HepG2 (cell line): Measurements from ENCODE around the gene ABHD12. TPM values are rescaled to one million over a fixed set of nuclear protein-coding genes. Genes with fewer than 3 reads are reported as not detected.

ENCODE experiments used
- ATAC-seq: fragments of 200-7000 bp; cut with Tn5 transposase; 3 replicates; pipeline ENCODE4 v1.9.1; 2020; ENCODE audit warnings: mild to moderate bottlenecking, moderate library complexity
- BruUV-seq: library from RNA; stranded (reverse); fragments of 400-500 nt; replicated peaks from 2 replicates; lab custom pipeline; 2021; lab: Mats Ljungman, UMichigan
- CTCF ChIA-PET: fragments of 300-600 bp; formaldehyde crosslinking; extraction: SDS; loops from one replicate; lab custom pipeline; 2021; ENCODE audit warnings: low total read pairs, inconsistent platforms, low intra/inter-chr PET ratio; lab: Yijun Ruan, JAX
- POLR2A ChIA-PET: fragments of 350-600 bp; sonication (Branson Sonifier 250); formaldehyde crosslinking; loops from one replicate; lab custom pipeline; 2020; ENCODE audit warnings: antibody characterized with exemption, inconsistent platforms; lab: Yijun Ruan, JAX
- DNase-seq: peaks from one replicate; pipeline ENCODE4 v3.0.0-alpha.2; 2015; ENCODE audit warnings: low spot score
- FAIRE-seq: peaks from 3 replicates; lab custom pipeline; 2011; peaks lifted over from hg19 to GRCh38; lab: Jason Lieb, UNC
- H2AFZ ChIP-seq: one replicate; pipeline ENCODE4 v1.6.1; 2011; ENCODE audit warnings: low read length, inconsistent platforms
- H3K27ac ChIP-seq: fragments of 300-600 bp; 3 replicates; pipeline ENCODE4 v1.8.0; 2011; ENCODE audit warnings: mixed run types, mild to moderate bottlenecking, mixed read lengths, low read length, inconsistent platforms; ENCODE audit not compliant: insufficient read depth; ENCODE audit errors: extremely low read length
- H3K27me3 ChIP-seq, 2 experiments: fragments of 200-600 bp in 1 of 2; 2 replicates in 1 of 2; 3 replicates in 1 of 2; pipeline versions ENCODE4 v1.6.0 to v1.8.0; 2011; ENCODE audit warnings: low read length in 2 of 2, mild to moderate bottlenecking in 2 of 2, moderate library complexity in 2 of 2, inconsistent platforms in 1 of 2; ENCODE audit not compliant: insufficient read depth in 2 of 2, control insufficient read depth in 1 of 2
- H3K36me3 ChIP-seq, 2 experiments: fragments of 200-600 bp in 1 of 2; replicated peaks in 1 of 2; 2 replicates in 1 of 2; 3 replicates in 1 of 2; pipeline versions ENCODE4 v1.5.1 to v1.8.0; 2011; ENCODE audit warnings: low read length in 2 of 2, inconsistent platforms in 1 of 2; ENCODE audit not compliant: insufficient read depth in 2 of 2, control insufficient read depth in 1 of 2
- H3K4me1 ChIP-seq: 2 replicates; pipeline ENCODE4 v1.5.1; 2012; ENCODE audit warnings: low read length, inconsistent platforms; ENCODE audit not compliant: insufficient read depth
- H3K4me2 ChIP-seq: 2 replicates; pipeline ENCODE4 v1.6.0; 2011; ENCODE audit warnings: low read depth, low read length, inconsistent platforms
- H3K4me3 ChIP-seq, 3 experiments: fragments of 200-600 bp in 1 of 3; sonication (generic), shearing (Covaris generic) in 1 of 3; replicated peaks in 1 of 3; 2 replicates each; pipeline ENCODE4 v1.5.1; 2011 to 2016; ENCODE audit warnings: low read length in 3 of 3, inconsistent platforms in 2 of 3, low read depth in 2 of 3, mild to moderate bottlenecking in 2 of 3, control low read depth in 1 of 3, mixed read lengths in 1 of 3; ENCODE audit not compliant: insufficient read depth in 1 of 3
- H3K79me2 ChIP-seq: one replicate; pipeline ENCODE4 v1.6.1; 2011; ENCODE audit warnings: low read length, inconsistent platforms; ENCODE audit not compliant: insufficient read depth
- H3K9ac ChIP-seq: 2 replicates; pipeline ENCODE4 v1.6.0; 2011; ENCODE audit warnings: mild to moderate bottlenecking, low read depth, low read length, inconsistent platforms; ENCODE audit not compliant: insufficient read depth
- H3K9me3 ChIP-seq: 2 replicates; pipeline ENCODE4 v1.5.1; 2012; ENCODE audit warnings: mild to moderate bottlenecking, low read length
- H4K20me1 ChIP-seq: 2 replicates; pipeline ENCODE4 v1.6.0; 2011; ENCODE audit warnings: inconsistent platforms, mild to moderate bottlenecking, low read length, moderate library complexity; ENCODE audit not compliant: insufficient read depth
- YY1 ChIP-seq: IDR thresholded peaks from 2 replicates; pipeline ENCODE4 v1.6.1; 2011; ENCODE audit warnings: low read length, low read depth, moderate library complexity, mild to moderate bottlenecking; ENCODE audit not compliant: insufficient read depth, insufficient replicate concordance
- ZMYM3 ChIP-seq: sonication (generic); formaldehyde crosslinking; IDR thresholded peaks from 2 replicates; pipeline ENCODE4 v1.5.1; 2020; ENCODE audit warnings: mild to moderate bottlenecking, missing genetic modification reagents
- WGBS: methylation state at CpG from one replicate; pipeline ENCODE4 v1.1.6; 2017; ENCODE audit warnings: low lambda C conversion rate; 5-methylcytosine and 5-hydroxymethylcytosine counted together
- in situ Hi-C: cut with HindIII; loops from 2 replicates; pipeline ENCODE4 v1.10.0; 2017; ENCODE audit warnings: low pct_unique_long_range_greater_than_20kb; ENCODE audit not compliant: extremely low pct_ligation_motif_present
- intact Hi-C: fragments of 100-400 bp; cut with micrococcal nuclease; formaldehyde crosslinking; loops from one replicate; pipeline ENCODE4 v1.10.0; 2022; ENCODE audit not compliant: unreplicated experiment
- polyA plus RNA-seq, 8 experiments: library from polyadenylated mRNA; depleted of rRNA in 3 of 8; stranded (reverse) in 7 of 8; unstranded in 1 of 8; fragments of >200 nt; fragmentation: Illumina TruSeq in 4 of 8; extraction: Trizol in 4 of 8; gene quantifications; 2 replicates each; pipeline versions ENCODE4 v1.2.1 to v1.2.3, GENCODE V29; 2011 to 2016; ENCODE audit warnings: low read depth in 4 of 8, missing spikeins in 1 of 8, mixed read lengths in 1 of 8; ENCODE audit not compliant: insufficient read depth in 1 of 8
- total RNA-seq, 5 experiments: library from RNA; depleted of rRNA; stranded (reverse); fragments of >200 nt; fragmentation: Illumina TruSeq; extraction: Trizol; gene quantifications; 2 replicates each; pipeline ENCODE4 v1.2.3, GENCODE V29; 2016; ENCODE audit warnings: low read depth in 1 of 5
- TF ChIP-seq, protein P1 (sequence below), 2 experiments: sonication (generic) in 1 of 2; formaldehyde crosslinking in 1 of 2; IDR thresholded peaks; 2 replicates each; pipeline versions ENCODE4 v1.5.1 to v1.6.1; 2011 to 2020; ENCODE audit warnings: borderline replicate concordance in 1 of 2, low read depth in 1 of 2, low read length in 1 of 2, mild to moderate bottlenecking in 1 of 2, missing genetic modification reagents in 1 of 2, moderate library complexity in 1 of 2
- TF ChIP-seq, protein P2 (sequence below): sonication (generic); formaldehyde crosslinking; IDR thresholded peaks from 2 replicates; pipeline ENCODE4 v1.5.0; 2020; ENCODE audit warnings: mild to moderate bottlenecking, missing genetic modification reagents, moderate library complexity

ABHD12 gene
- total and polyA plus RNA-seq, 2 of the 13 experiments (the other 11 are each of a cell fraction or from before 2014, with no cell fraction given), result 23.5 to 72.1 TPM

DNA sequence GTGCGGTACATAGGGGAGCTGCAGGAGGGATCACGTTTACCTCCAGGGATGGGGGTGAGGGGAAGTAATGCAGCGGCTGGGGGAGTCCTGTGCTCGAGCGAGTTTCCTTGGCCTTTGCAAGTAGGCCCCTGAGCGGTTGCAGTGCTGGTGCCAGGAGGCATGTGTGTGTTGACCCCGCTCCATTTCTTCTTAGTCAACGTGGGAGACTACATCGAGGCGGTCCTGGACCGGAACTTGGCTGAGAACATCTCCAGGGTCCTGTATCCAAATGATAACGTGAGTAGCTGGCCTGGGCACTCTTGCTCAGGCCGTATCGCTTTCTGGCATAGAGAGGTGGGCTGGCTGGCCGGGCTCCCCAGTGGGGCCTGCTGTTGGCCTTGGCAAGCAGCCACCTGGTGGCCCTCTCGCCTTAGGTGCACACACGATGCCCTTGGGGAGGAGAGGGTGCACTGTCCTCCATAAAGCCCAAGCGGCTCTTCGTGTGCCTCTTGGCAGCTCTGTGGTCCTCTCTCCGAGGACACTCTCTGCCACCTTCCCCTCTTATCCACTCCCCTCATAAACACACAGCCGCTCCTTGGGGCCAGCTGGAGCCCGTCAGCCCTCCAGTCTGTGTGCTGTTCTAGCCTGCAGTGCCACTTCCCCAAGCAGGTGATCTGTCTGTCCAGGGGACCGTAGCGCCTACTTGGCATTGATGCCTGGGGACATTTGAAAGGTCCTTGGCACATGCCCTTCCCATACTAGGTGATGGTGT, 113.4 kb downstream of the ABHD12 start:
- DNase-seq, result no peak
- POLR2A ChIA-PET, result interaction anchor here (0.6 kb wide), 1 partner anchor 151 kb away, joined by 3 read pairs; no protein-coding TSS in a partner anchor
- Histone ChIP-seq H3K4me3 (no peak overlapping the region), H3K79me2 (no peaks in the 10 kb centered on the region), H3K27me3 (no peaks in the 10 kb centered on the region), H3K36me3 (peaks cover 64 to 87% of the 10 kb centered on the region in 2 experiments), H3K9me3 (no peaks in the 10 kb centered on the region), H3K4me2 (no peak overlapping the region), H2AFZ (no peak overlapping the region), H4K20me1 (no peaks in the 10 kb centered on the region), H3K27ac (no peak overlapping the region), H3K4me1 (no peaks in the 10 kb centered on the region), H3K9ac (no peak overlapping the region)
- TF ChIP-seq, protein P1, sequence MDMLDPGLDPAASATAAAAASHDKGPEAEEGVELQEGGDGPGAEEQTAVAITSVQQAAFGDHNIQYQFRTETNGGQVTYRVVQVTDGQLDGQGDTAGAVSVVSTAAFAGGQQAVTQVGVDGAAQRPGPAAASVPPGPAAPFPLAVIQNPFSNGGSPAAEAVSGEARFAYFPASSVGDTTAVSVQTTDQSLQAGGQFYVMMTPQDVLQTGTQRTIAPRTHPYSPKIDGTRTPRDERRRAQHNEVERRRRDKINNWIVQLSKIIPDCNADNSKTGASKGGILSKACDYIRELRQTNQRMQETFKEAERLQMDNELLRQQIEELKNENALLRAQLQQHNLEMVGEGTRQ (IDR thresholded peaks at IDR 0.05; ENCODE audit: low read depth, low read length), result peak; percentile 12; the same call in 1 of the 2 replicates
- TF ChIP-seq, protein P1 (CRISPR knock-in tag; IDR thresholded peaks at IDR 0.05; ENCODE audit: borderline replicate concordance), result no peak
- no peak for TF ChIP-seq YY1
- TF ChIP-seq, protein P2, sequence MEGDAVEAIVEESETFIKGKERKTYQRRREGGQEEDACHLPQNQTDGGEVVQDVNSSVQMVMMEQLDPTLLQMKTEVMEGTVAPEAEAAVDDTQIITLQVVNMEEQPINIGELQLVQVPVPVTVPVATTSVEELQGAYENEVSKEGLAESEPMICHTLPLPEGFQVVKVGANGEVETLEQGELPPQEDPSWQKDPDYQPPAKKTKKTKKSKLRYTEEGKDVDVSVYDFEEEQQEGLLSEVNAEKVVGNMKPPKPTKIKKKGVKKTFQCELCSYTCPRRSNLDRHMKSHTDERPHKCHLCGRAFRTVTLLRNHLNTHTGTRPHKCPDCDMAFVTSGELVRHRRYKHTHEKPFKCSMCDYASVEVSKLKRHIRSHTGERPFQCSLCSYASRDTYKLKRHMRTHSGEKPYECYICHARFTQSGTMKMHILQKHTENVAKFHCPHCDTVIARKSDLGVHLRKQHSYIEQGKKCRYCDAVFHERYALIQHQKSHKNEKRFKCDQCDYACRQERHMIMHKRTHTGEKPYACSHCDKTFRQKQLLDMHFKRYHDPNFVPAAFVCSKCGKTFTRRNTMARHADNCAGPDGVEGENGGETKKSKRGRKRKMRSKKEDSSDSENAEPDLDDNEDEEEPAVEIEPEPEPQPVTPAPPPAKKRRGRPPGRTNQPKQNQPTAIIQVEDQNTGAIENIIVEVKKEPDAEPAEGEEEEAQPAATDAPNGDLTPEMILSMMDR, result peak; percentile 12; the same call in 1 of the 2 replicates
- no peak for TF ChIP-seq ZMYM3
- no peak for FAIRE-seq
- CTCF ChIA-PET, result no interaction called here
- ATAC-seq, result no peak; the same call in 2 of the 3 replicates
- intact Hi-C loops, result no loop called here
- 97% methylated on average over 23 of the region's 24 CpGs for WGBS
- BruUV-seq, result no TSS peak
- in situ Hi-C loops, result no loop called here
